Stimulated activated CD4-positive, alpha-beta T cell treated with anti-CD3 and anti-CD28 coated beads, Interleukin-1b, Interleukin-23, amount 100 ng/mL, for 24 hours (primary cell): ENCODE results near the gene ZNF839.
A peak's percentile ranks its signal among the peaks of the same experiment; 100 is the strongest.
"Not testable (repeated sequence)": the region's sequence is repeated elsewhere in the genome, so short reads cannot be mapped to it uniquely, and the experiment has no call there.

Experiments
- DNase-seq, 4 experiments: peaks; one replicate each; pipeline ENCODE4 v3.0.0-alpha.2; 2020; ENCODE audit warnings: low read depth in 4 of 4, low spot score in 1 of 4

ZNF839 gene

GRCh38 chr14:102319351-102320032 lies at the start of gene ZNF839:
TSS of gene ZNF839 (plus strand) at chr14:102319746. CDS start at chr14:102319766, 20 bp downstream.
- peak; percentile 91 to 95 (median 93) for DNase-seq

GRCh38 chr14:102272392-102272791 lies 47.2 kb upstream of the ZNF839 start:
- no peak for DNase-seq

DNA sequence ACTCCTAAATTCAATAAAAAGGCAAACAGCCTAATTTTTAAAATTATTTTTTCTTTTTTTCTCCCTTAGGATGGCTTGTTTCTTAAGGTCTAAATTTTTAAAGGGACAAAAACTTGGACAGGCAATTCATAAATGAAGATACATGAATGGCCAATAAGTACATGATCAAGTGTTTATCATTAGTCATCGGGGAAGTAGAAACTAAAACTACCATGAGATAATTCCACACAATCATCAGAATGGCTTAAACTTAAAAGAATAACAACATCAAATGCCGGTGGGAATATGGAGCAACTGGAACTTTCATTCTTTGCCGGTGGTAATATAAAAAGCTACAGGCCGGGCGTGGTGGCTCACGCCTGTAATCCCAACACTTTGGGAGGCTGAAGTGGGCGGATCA lies 43.7 kb upstream of the ZNF839 start:
- DNase-seq = no peak

DNA sequence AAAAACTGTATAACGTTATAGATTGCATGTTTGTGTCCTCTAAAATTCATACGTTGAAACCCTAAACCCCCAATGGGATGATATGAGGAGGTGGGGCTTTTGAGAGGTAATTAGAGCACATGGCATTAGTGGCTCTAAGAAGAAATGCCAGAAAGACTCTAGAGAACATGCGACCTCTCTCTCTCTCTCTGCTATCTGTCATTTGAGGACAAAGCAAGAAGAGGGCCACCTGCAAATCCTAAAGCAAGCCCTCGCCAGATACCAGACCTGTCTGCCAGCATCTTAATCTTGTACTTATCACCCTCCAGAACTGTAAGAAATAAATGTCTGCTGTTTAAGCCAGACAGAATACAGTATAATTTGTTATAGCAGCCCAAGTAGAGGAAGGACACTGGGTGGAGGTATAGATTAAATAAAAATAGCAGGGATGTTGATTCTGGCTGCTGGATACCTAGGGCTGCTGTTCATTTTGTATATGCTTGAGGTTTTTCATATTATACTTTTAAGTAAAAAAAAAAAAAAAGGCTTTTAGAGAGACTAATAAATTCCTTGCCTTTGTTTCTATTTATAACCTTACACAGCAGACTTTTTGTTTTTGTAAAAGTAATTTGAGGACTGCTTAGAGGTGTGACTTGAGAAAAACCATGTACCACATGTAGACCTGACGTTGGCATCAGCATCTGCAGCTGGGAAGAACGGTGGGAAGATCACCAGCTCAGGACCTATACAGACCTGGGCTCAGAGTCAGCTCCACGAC lies 41.5 kb upstream of the ZNF839 start:
- DNase-seq = no peak

DNA sequence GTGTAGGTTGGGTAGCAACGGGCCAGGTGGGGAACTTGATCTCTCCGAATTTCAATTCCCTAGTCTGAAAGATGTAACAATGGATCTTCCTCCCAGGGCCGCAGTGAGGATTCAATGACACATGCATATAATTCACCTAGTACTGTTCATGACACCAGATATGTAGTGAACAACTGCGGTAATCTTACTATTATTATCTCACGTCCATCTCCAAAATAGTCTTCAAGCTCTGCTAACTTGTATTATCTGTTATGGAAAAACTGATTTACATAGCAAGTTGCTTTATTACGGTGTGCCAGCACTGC lies 41.0 kb upstream of the ZNF839 start:
- no peak for DNase-seq

GRCh38 chr14:102279282-102279681 lies 40.3 kb upstream of the ZNF839 start:
- no peak for DNase-seq

DNA sequence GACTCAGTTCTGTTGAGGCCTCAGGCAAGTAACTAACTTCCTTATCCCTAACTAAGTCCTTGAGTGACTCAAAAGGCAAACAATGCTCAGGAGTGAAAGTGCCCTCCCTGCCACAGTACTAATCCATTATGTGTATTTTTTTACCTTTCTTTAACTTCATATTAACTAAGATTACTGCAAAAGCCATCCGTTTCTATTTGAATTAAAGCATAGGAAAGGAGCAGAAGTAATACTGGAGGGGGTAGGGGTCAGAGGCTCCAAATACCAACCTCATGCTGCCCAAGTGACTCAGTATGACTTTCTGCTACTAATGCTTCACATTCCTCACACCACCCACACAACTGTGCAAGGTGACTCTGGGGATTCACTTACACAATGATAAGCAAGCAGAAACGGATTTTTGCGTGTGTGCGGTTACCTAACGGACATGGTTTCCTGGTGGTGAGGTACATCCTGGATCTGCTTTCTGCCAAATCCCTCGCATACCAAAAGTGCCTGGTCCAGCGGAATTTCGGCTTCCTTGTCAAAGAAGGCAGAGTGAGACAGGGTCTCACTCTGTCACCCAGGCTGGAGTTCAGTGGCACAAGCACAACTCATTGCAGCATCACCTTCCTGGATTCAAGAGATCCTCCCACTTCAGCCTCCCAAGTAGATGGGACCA lies 39.7 kb upstream of the ZNF839 start:
- no peak for DNase-seq

- DNase-seq = no peak
These were observed 39.1 kb upstream of the ZNF839 start for GRCh38 chr14:102280376-102280962.

DNA sequence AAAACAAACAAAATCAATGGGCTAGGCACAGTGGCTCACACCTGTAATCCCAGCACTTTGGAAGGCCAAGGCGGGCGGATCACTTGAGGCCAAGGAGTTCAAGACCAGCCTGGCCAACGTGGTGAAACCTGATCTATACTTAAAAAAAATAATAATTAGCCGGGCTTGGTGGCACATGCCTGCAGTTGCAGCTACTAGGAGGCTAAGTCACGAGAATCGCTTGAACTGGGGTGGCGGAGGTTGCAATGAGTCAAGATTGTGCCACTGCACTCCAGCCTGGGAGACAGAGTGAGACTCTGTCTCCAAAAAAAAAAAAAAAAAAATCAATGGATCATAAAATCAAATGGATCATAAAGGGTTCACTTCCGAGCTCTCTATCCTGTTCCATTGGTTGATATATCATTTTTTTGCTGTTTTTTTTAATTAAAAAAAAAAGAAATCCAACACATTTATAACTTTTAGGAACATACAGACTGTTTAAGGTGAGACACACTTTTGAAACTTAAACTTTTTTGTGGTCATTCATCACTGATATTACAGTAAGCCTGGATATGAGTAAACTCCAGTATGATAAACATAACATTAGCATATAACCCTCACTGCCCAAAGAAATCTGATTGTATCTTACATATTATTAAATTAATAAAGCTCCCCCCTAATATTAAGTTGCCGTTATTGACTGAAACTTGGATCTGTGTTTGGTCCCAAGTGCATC lies 36.6 kb upstream of the ZNF839 start:
- no peak for DNase-seq

DNA sequence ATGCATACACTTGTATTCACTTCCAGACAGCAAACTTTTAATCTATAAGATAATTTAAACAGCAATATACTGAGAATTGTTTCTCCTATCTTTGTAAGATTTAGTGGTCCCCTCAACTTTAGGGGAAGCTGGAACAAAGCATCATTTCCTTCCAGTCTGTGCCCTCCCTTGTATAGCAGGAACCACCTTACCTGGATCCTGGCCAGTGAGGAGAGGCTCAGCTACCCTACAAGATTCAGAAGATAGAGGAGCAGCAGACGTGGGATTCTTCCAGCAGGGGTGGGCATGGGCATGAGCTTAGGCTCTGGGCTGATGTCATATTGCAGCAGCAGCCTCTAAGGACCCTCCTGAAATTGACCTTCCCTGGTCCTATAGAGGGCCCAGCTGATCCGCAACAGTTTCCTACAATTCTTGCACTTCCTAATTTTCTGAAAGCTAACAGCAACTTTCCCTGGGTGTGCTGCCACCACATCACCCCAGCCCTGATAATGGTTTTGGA lies 35.9 kb upstream of the ZNF839 start:
- no peak for DNase-seq

GRCh38 chr14:102285106-102285505 lies 34.4 kb upstream of the ZNF839 start:
- DNase-seq = no peak

GRCh38 chr14:102288139-102288538 lies 31.4 kb upstream of the ZNF839 start:
- no peak for DNase-seq

DNA sequence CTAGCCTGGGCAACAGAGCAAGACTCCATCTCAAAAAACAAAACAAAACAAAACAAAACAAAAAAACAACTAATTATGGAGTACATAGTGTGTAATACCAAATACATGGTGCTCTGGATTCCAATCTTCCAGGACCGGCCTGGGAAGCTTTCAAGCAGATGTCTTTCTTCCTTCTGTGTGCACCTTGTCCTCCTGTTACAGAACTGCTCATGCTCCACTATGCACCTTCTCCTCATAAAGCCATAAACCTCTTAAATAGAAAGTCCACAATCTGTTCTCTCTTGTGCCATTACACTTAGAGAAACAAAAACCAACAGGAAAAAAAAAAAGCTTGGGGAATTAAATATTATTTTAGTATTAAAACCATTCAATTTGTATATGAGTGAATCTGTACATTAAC lies 27.1 kb upstream of the ZNF839 start:
- DNase-seq = no peak

DNA sequence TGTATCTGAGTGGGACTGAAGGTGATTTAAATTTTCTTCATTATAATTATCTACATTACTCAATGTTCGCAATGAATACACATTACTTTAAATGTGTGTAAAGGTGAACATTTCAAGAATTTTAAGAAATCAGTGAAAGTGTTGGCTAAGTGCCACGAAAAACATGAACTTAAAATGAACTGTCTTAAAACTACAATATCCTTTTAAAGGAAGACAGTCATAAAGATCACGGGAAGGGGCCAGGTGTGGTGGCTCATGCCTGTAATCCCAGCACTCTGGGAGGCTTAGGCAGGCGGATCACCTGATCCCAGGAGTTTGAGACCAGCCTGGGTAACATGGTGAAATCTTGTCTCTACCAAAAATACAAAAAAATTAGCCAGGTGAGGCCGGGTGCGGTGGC lies 25.8 kb upstream of the ZNF839 start:
- no peak for DNase-seq

GRCh38 chr14:102295270-102295669 lies 24.3 kb upstream of the ZNF839 start:
- no peak for DNase-seq

GRCh38 chr14:102297436-102298170 lies 21.9 kb upstream of the ZNF839 start:
- DNase-seq = no peak

GRCh38 chr14:102298303-102299070 lies 21.1 kb upstream of the ZNF839 start:
- DNase-seq = not testable (repeated sequence)

DNA sequence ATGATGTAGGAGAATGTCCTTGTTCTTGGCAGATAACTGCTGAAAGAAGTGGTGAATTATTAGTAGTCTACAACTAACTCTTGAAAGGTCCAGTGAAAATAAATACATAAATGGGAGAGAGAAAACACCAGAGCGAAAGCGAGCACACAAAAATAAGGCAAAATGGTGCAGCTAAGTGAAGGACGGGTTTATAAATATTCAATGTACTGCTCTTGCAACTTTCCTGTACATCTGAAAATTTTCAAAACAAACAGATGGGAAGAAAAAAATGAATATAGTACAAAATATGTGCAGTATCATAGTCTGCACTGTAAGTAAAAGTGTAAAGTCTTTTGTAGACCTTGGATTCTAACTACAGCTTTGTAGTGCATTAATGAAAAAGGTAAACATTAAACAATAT lies 15.9 kb upstream of the ZNF839 start:
- no peak for DNase-seq

DNA sequence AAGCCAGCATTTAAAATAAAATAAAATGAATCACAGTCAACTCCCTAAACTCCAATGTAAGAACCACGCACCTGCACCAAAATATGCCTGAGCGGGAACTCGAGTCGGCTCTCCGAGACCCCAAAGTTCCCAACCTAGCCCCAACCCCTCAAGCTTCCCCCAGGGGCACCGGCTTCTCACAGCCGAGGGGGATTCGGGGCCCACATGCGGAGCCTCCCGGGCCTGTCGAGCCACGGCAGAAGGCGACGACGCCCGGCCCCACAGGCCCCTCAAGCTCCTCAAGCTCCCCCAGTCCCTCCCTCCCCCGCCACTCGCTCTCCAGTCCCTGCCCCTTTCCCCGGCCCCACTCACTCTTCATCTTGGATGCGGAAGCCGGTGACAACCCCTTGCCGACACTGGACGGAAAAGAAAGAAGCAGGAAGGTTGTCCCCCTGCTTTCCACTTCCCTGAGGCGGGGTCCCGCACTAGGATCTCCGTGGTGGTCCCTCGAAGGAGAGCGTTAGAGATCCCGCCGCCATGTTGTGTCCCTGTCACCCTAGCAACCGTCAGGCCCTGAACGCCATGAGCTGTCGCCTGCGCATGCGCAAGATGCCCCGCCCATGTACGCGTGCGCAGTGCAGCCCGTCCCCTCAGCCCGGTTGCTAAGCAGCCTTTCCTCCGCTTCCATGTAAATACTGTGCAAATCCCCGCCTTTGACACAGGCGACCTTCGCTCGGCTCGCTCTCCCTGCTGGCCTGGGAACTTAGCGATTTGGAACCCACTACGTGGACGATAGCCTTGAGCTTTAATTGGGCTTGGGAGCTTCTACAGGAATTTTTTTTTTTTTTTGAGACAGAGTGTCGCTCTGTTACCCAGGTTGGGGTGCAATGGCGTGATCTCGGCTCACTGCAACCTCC lies 14.7 kb upstream of the ZNF839 start, which contains the start of gene MOK:
Gene MOK (minus strand): TSS at position 554 of the 896 bp plus-strand sequence. CDS start 196 bp downstream, at position 358.
- peak; percentile 89 to 95 (median 92) for DNase-seq
